B cell (primary cell): ENCODE measurements around the gene GPBP1L1. TPM values are rescaled to one million over a fixed set of nuclear protein-coding genes. Genes with fewer than 3 reads are reported as not detected.

Source experiments
- ATAC-seq: fragments of 200-7000 bp; cut with Tn5 transposase; one replicate; pipeline ENCODE4 v1.10.0; 2021; ENCODE audit warnings: low read depth, mild to moderate bottlenecking, moderate number of reproducible peaks, moderate library complexity
- CTCF ChIA-PET: fragments of 350-600 bp; sonication (Branson Sonifier 250); formaldehyde crosslinking; loops from one replicate; lab custom pipeline; 2021; ENCODE audit warnings: antibody characterized with exemption, inconsistent platforms; lab: Charles Lee
- POLR2A ChIA-PET: fragments of 350-600 bp; sonication (Branson Sonifier 250); formaldehyde crosslinking; loops from one replicate; lab custom pipeline; 2021; ENCODE audit warnings: antibody characterized with exemption; lab: Charles Lee
- DNase-seq: peaks from one replicate; pipeline ENCODE4 v3.0.0; 2013
- H2AFZ ChIP-seq: 2 replicates; pipeline ENCODE4 v1.6.1; 2012; ENCODE audit warnings: mild to moderate bottlenecking, low read depth, low read length; ENCODE audit not compliant: insufficient read depth, poor library complexity, severe bottlenecking
- H3K27ac ChIP-seq, 2 donors: 1 replicate in 1 of 2; 2 replicates in 1 of 2; pipeline ENCODE4 v1.5.1; 2012 to 2013; ENCODE audit warnings: low read length in 2 of 2, mild to moderate bottlenecking in 2 of 2, moderate library complexity in 1 of 2
- H3K27me3 ChIP-seq, 4 experiments: fragments of 200-600 bp in 1 of 4; sonication (generic) in 1 of 4; replicated peaks in 1 of 4; 1 replicate in 2 of 4; 2 replicates in 2 of 4; pipeline versions ENCODE4 v1.6.1 to v1.7.0; 2013 to 2016; ENCODE audit warnings: low read length in 3 of 4, mild to moderate bottlenecking in 2 of 4, mixed read lengths in 1 of 4, moderate library complexity in 1 of 4; ENCODE audit not compliant: insufficient read depth in 4 of 4, control insufficient read depth in 3 of 4; ENCODE audit errors: control extremely low read depth in 1 of 4
- H3K36me3 ChIP-seq, 2 experiments: replicated peaks in 1 of 2; 1 replicate in 1 of 2; 2 replicates in 1 of 2; pipeline versions ENCODE4 v1.6.1 to v1.7.1; 2013; ENCODE audit warnings: low read length in 1 of 2; ENCODE audit not compliant: insufficient read depth in 2 of 2, control insufficient read depth in 1 of 2; ENCODE audit errors: control extremely low read depth in 1 of 2, extremely low read depth in 1 of 2
- H3K4me1 ChIP-seq, 2 donors: fragments of 200-600 bp in 1 of 2; sonication (generic) in 1 of 2; 1 replicate in 1 of 2; 2 replicates in 1 of 2; pipeline versions ENCODE4 v1.5.1 to v1.6.1; 2013 to 2017; ENCODE audit warnings: low read length in 2 of 2; ENCODE audit not compliant: control insufficient read depth in 2 of 2, insufficient read depth in 2 of 2
- H3K4me2 ChIP-seq: replicated peaks from 2 replicates; pipeline ENCODE3; 2012; ENCODE audit warnings: mild to moderate bottlenecking, low read depth, low read length; ENCODE audit not compliant: poor library complexity, severe bottlenecking
- H3K4me3 ChIP-seq, 5 experiments: fragments of 200-600 bp in 1 of 5; sonication (generic) in 1 of 5; 1 replicate in 3 of 5; 2 replicates in 2 of 5; pipeline versions ENCODE4 v1.5.1 to v1.7.0; 2011 to 2016; ENCODE audit warnings: low read length in 4 of 5, mild to moderate bottlenecking in 4 of 5, low read depth in 2 of 5, control low read depth in 1 of 5, moderate library complexity in 1 of 5; ENCODE audit not compliant: insufficient read depth in 1 of 5; ENCODE audit errors: control extremely low read depth in 1 of 5, extremely low read depth in 1 of 5
- H3K79me2 ChIP-seq: fragments of 200-600 bp; sonication (generic); one replicate; pipeline ENCODE4 v1.6.0; 2016; ENCODE audit warnings: low read length; ENCODE audit not compliant: control insufficient read depth, insufficient read depth
- H3K9ac ChIP-seq: fragments of 200-600 bp; sonication (generic); 2 replicates; pipeline ENCODE4 v1.6.1; 2017; ENCODE audit warnings: mild to moderate bottlenecking, low read length, moderate library complexity
- H3K9me3 ChIP-seq, 3 donors: one replicate each; pipeline versions ENCODE4 v1.6.1 to v1.7.1; 2013; ENCODE audit warnings: low read length in 2 of 3; ENCODE audit not compliant: control insufficient read depth in 2 of 3, insufficient read depth in 1 of 3; ENCODE audit errors: control extremely low read depth in 1 of 3
- H4K20me1 ChIP-seq: 2 replicates; pipeline ENCODE4 v1.6.0; 2012; ENCODE audit warnings: mild to moderate bottlenecking, low read length; ENCODE audit not compliant: insufficient read depth, control insufficient read depth, poor library complexity, severe bottlenecking
- H3K27ac Mint-ChIP-seq: one replicate; pipeline ENCODE4 v1.8.0; 2021; ENCODE audit warnings: mixed read lengths
- H3K27me3 Mint-ChIP-seq: one replicate; pipeline ENCODE4 v1.8.0; 2021; ENCODE audit warnings: mixed read lengths
- H3K4me1 Mint-ChIP-seq: one replicate; pipeline ENCODE4 v1.8.0; 2021; ENCODE audit warnings: mixed read lengths
- H3K4me3 Mint-ChIP-seq: one replicate; pipeline ENCODE4 v1.8.0; 2021; ENCODE audit warnings: mixed read lengths
- H3K9me3 Mint-ChIP-seq: one replicate; pipeline ENCODE4 v1.8.0; 2022; ENCODE audit warnings: mixed read lengths; ENCODE audit not compliant: insufficient read depth
- EZH2 ChIP-seq: IDR thresholded peaks from 2 replicates; pipeline ENCODE4 v1.6.1; 2012; ENCODE audit warnings: borderline replicate concordance, low read depth, mild to moderate bottlenecking, moderate library complexity, low read length; ENCODE audit not compliant: insufficient read depth, poor library complexity, severe bottlenecking
- WGBS: methylation state at CpG from one replicate; pipeline ENCODE4 v1.1.5; 2013; ENCODE audit warnings: missing lambda C conversion rate; ENCODE audit not compliant: insufficient coverage; 5-methylcytosine and 5-hydroxymethylcytosine counted together
- intact Hi-C: fragments of 100-400 bp; cut with micrococcal nuclease; formaldehyde crosslinking; loops from one replicate; pipeline ENCODE4 v1.10.0; 2022
- polyA plus RNA-seq: library from polyadenylated mRNA; depleted of rRNA; stranded (reverse); fragments of >200 nt; gene quantifications from 2 replicates; pipeline ENCODE4 v1.2.3, GENCODE V29; 2012
- total RNA-seq, 2 donors: library from RNA; stranded (reverse); fragments of 120-200 nt in 1 of 2; gene quantifications; 1 replicate in 1 of 2; 2 replicates in 1 of 2; pipeline versions ENCODE4 v1.2.3 to v1.2.4, GENCODE V29; 2013 to 2022
- TF ChIP-seq, protein P1 (sequence below): fragments of 200-600 bp; IDR thresholded peaks from one replicate; pipeline ENCODE4 v1.8.0; 2022; ENCODE audit warnings: antibody characterized with exemption, mild to moderate bottlenecking

GPBP1L1 gene
- total and polyA plus RNA-seq, 2 donors (not counting 1 experiment from before 2014, with no cell fraction given), result 75.5 to 137 TPM

DNA sequence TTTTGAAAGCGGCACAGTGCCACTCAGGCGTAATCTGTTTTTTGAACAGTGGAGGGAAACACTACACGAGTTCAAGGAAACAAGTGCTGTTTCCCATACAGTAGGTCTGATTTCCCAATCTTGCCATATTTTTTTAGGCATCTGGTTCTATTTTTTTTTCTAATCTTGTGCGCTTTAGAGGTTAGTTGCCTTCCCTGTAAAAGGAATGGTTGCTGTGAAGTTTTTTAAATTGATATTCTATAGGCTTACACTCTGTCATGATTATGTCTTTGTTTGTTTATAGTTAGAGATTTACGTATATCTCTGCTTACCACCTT, 101.3 kb downstream of the GPBP1L1 start:
- ChIA-PET POLR2A (interaction anchor here (0.6 to 4.1 kb wide), 6 partner anchors 24 to 718 kb away, joined by 4 to 31 read pairs (median 6); partner anchors contain the start of genes LRRC41, MUTYH, PRDX1 and TOE1), CTCF (interaction anchor here (0.6 to 1.3 kb wide), 5 partner anchors 14 to 354 kb away, joined by 3 to 4 read pairs (median 3); no protein-coding TSS in a partner anchor)
- H3K79me2 ChIP-seq, result peaks cover 58% of the 10 kb centered on the region
- H3K27ac Mint-ChIP-seq, result peak overlapping the region; percentile 91
- H3K9ac ChIP-seq, result peak overlapping the region; percentile 92
- H3K27me3 ChIP-seq, result no peaks in the 10 kb centered on the region
- intact Hi-C loops, result no loop called here
- 0% methylated on average over 1 of the region's 5 CpGs for WGBS
- peak overlapping the region; percentile 80 to 82 for H3K27ac ChIP-seq
- DNase-seq, result no peak
- peaks cover 0 to 10% (median 0%) of the 10 kb centered on the region in 3 donors for H3K9me3 ChIP-seq
- peak overlapping the region; percentile 82 to 100 (median 95) for H3K4me3 ChIP-seq
- no peak for TF ChIP-seq EZH2
- TF ChIP-seq, protein P1, sequence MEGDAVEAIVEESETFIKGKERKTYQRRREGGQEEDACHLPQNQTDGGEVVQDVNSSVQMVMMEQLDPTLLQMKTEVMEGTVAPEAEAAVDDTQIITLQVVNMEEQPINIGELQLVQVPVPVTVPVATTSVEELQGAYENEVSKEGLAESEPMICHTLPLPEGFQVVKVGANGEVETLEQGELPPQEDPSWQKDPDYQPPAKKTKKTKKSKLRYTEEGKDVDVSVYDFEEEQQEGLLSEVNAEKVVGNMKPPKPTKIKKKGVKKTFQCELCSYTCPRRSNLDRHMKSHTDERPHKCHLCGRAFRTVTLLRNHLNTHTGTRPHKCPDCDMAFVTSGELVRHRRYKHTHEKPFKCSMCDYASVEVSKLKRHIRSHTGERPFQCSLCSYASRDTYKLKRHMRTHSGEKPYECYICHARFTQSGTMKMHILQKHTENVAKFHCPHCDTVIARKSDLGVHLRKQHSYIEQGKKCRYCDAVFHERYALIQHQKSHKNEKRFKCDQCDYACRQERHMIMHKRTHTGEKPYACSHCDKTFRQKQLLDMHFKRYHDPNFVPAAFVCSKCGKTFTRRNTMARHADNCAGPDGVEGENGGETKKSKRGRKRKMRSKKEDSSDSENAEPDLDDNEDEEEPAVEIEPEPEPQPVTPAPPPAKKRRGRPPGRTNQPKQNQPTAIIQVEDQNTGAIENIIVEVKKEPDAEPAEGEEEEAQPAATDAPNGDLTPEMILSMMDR, result no peak
- H3K4me1 Mint-ChIP-seq, result peaks cover 50% of the 10 kb centered on the region
- H4K20me1 ChIP-seq, result peaks cover 50% of the 10 kb centered on the region
- peak overlapping the region; percentile 89 for H3K4me2 ChIP-seq
- H3K36me3 ChIP-seq, result no peaks in the 10 kb centered on the region
- peaks cover 42 to 58% of the 10 kb centered on the region in 2 donors for H3K4me1 ChIP-seq
- H3K4me3 Mint-ChIP-seq, result peak overlapping the region; percentile 99
- no peak for ATAC-seq
- H3K9me3 Mint-ChIP-seq, result no peaks in the 10 kb centered on the region
- no peak overlapping the region for H2AFZ ChIP-seq
- no peaks in the 10 kb centered on the region for H3K27me3 Mint-ChIP-seq

GRCh38 chr1:45584351-45585109, 101.8 kb downstream of the GPBP1L1 start:
- Mint-ChIP-seq H3K27me3 (no peaks in the 10 kb centered on the region), H3K27ac (peak overlapping the region; percentile 97), H3K4me3 (peak overlapping the region; percentile 99), H3K4me1 (peaks cover 48% of the 10 kb centered on the region), H3K9me3 (no peaks in the 10 kb centered on the region)
- peak; percentile 44 for ATAC-seq
- no peaks in the 10 kb centered on the region for H3K27me3 ChIP-seq
- peaks cover 53% of the 10 kb centered on the region for H3K79me2 ChIP-seq
- peak overlapping the region; percentile 89 for H3K4me2 ChIP-seq
- peaks cover 44% of the 10 kb centered on the region for H4K20me1 ChIP-seq
- H2AFZ ChIP-seq, result peak overlapping the region; percentile 94
- peak overlapping the region; percentile 91 to 100 (median 97) for H3K4me3 ChIP-seq
- no peak for TF ChIP-seq EZH2
- TF ChIP-seq, protein P1, result peak; percentile 11
- peaks cover 0 to 10% (median 0%) of the 10 kb centered on the region in 3 donors for H3K9me3 ChIP-seq
- H3K9ac ChIP-seq, result peak overlapping the region; percentile 92
- CTCF ChIA-PET, result interaction anchor here (0.6 to 6.9 kb wide), 5 partner anchors 14 to 354 kb away, joined by 3 to 57 read pairs (median 3); no protein-coding TSS in a partner anchor
- under 1% methylated on average over 58 of the region's 59 CpGs for WGBS
- intact Hi-C loops, result loop anchor here (1.0 to 5.0 kb wide), 6 partner anchors 42 to 598 kb away; partner anchors contain the start of genes EIF2B3, MAST2, MUTYH and PRDX1
- DNase-seq, result peak; percentile 93
- POLR2A ChIA-PET, result interaction anchor here (0.6 to 4.1 kb wide), 8 partner anchors 17 to 719 kb away, joined by 3 to 31 read pairs (median 6); partner anchors contain the start of genes GPBP1L1, LRRC41, MUTYH and PRDX1
- peaks cover 42 to 53% of the 10 kb centered on the region in 2 donors for H3K4me1 ChIP-seq
- H3K36me3 ChIP-seq, result no peaks in the 10 kb centered on the region
- H3K27ac ChIP-seq, result peak overlapping the region; percentile 80 to 82
